Peyer's patch (tissue), 4 donors: ENCODE results near the gene HNMT.

Experiments
- CTCF ChIP-seq, 6 experiments: fragments of 450-650 bp in 4 of 6; fragments of 200-600 bp in 2 of 6; sonication (generic) in 1 of 6; IDR thresholded peaks; one replicate each; pipeline ENCODE4 v1.5.1; 2017 to 2019; ENCODE audit warnings: antibody characterized with exemption in 6 of 6, mild to moderate bottlenecking in 3 of 6, moderate library complexity in 1 of 6
- POLR2A ChIP-seq, 2 donors: fragments of 450-650 bp; IDR thresholded peaks; one replicate each; pipeline ENCODE4 v1.5.1; 2017; ENCODE audit warnings: antibody characterized with exemption in 2 of 2, mild to moderate bottlenecking in 2 of 2, moderate library complexity in 2 of 2

DNA sequence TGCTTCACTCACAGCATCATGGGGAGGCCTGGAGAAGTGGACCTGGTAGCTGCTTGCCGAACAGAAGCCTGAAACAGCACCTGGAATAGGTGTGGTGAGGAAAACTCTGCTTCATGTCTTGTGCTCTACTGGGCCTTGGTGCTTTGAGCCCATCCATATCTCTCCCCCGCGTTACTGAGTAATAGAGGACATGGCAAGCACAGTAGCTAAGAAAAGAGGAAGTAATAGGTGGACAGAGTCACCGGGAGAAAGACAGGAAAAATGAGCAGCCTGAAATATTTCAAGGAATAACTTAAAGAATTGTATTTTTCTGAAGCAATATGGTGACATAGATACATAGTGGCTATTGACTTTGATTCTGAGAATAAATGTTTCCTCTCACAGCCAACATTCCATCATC lies 14.0 kb upstream of the HNMT start:
- TF ChIP-seq CTCF (IDR thresholded peaks at IDR 0.05): no peak
- TF ChIP-seq POLR2A (IDR thresholded peaks at IDR 0.05): no peak
